Measurements from ENCODE around the gene CEACAM5.
A peak's percentile ranks its signal among the peaks of the same experiment; 100 is the strongest.
"Not testable (repeated sequence)": the region's sequence is repeated elsewhere in the genome, so short reads cannot be mapped to it uniquely, and the experiment has no call there.

CEACAM5 gene

GRCh38 chr19:41700381-41701195 is 7.8 kb upstream of the CEACAM5 start:
- no peak for DNase-seq (ENCODE audit: low read depth in 1 of 2, low spot score in 1 of 2)

- DNase-seq (ENCODE audit: low read depth in 1 of 2, low spot score in 1 of 2), result no peak
These were observed 6.9 kb upstream of the CEACAM5 start for GRCh38 chr19:41701401-41702075.

DNA sequence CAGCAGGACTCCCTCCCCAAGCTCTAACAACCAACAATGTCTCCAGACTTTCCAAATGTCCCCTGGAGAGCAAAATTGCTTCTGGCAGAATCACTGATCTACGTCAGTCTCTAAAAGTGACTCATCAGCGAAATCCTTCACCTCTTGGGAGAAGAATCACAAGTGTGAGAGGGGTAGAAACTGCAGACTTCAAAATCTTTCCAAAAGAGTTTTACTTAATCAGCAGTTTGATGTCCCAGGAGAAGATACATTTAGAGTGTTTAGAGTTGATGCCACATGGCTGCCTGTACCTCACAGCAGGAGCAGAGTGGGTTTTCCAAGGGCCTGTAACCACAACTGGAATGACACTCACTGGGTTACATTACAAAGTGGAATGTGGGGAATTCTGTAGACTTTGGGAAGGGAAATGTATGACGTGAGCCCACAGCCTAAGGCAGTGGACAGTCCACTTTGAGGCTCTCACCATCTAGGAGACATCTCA is 6.2 kb upstream of the CEACAM5 start:
- no peak for DNase-seq (ENCODE audit: low read depth in 1 of 2, low spot score in 1 of 2)

DNA sequence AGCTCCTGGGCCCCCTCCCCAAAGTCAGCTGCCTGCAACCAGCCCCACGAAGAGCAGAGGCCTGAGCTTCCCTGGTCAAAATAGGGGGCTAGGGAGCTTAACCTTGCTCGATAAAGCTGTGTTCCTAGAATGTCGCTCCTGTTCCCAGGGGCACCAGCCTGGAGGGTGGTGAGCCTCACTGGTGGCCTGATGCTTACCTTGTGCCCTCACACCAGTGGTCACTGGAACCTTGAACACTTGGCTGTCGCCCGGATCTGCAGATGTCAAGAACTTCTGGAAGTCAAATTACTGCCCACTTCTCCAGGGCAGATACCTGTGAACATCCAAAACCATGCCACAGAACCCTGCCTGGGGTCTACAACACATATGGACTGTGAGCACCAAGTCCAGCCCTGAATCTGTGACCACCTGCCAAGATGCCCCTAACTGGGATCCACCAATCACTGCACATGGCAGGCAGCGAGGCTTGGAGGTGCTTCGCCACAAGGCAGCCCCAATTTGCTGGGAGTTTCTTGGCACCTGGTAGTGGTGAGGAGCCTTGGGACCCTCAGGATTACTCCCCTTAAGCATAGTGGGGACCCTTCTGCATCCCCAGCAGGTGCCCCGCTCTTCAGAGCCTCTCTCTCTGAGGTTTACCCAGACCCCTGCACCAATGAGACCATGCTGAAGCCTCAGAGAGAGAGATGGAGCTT is 4.7 kb upstream of the CEACAM5 start:
- DNase-seq (ENCODE audit: low read depth in 1 of 2, low spot score in 1 of 2), result no peak

DNA sequence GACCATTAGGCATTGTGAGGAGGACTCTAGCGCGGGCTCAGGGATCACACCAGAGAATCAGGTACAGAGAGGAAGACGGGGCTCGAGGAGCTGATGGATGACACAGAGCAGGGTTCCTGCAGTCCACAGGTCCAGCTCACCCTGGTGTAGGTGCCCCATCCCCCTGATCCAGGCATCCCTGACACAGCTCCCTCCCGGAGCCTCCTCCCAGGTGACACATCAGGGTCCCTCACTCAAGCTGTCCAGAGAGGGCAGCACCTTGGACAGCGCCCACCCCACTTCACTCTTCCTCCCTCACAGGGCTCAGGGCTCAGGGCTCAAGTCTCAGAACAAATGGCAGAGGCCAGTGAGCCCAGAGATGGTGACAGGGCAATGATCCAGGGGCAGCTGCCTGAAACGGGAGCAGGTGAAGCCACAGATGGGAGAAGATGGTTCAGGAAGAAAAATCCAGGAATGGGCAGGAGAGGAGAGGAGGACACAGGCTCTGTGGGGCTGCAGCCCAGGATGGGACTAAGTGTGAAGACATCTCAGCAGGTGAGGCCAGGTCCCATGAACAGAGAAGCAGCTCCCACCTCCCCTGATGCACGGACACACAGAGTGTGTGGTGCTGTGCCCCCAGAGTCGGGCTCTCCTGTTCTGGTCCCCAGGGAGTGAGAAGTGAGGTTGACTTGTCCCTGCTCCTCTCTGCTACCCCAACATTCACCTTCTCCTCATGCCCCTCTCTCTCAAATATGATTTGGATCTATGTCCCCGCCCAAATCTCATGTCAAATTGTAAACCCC is 2.8 kb upstream of the CEACAM5 start:
- DNase-seq (ENCODE audit: low read depth in 1 of 2, low spot score in 1 of 2), result no peak

DNA sequence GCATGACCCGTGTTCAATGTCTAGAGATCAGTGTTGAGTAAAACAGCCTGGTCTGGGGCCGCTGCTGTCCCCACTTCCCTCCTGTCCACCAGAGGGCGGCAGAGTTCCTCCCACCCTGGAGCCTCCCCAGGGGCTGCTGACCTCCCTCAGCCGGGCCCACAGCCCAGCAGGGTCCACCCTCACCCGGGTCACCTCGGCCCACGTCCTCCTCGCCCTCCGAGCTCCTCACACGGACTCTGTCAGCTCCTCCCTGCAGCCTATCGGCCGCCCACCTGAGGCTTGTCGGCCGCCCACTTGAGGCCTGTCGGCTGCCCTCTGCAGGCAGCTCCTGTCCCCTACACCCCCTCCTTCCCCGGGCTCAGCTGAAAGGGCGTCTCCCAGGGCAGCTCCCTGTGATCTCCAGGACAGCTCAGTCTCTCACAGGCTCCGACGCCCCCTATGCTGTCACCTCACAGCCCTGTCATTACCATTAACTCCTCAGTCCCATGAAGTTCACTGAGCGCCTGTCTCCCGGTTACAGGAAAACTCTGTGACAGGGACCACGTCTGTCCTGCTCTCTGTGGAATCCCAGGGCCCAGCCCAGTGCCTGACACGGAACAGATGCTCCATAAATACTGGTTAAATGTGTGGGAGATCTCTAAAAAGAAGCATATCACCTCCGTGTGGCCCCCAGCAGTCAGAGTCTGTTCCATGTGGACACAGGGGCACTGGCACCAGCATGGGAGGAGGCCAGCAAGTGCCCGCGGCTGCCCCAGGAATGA is 1.5 kb upstream of the CEACAM5 start:
- DNase-seq (ENCODE audit: low read depth in 1 of 2, low spot score in 1 of 2), result peak; percentile 49 to 53

- DNase-seq (ENCODE audit: low read depth in 1 of 2, low spot score in 1 of 2), result no peak
These were observed 969 bp upstream of the CEACAM5 start for GRCh38 chr19:41707502-41707812.

GRCh38 chr19:41707871-41708371 is 505 bp upstream of the CEACAM5 start:
- DNase-seq (ENCODE audit: low read depth in 1 of 2, low spot score in 1 of 2), result no peak

- not testable (repeated sequence) for DNase-seq (ENCODE audit: low read depth in 1 of 2, low spot score in 1 of 2)
These were observed 1.1 kb downstream of the CEACAM5 start for GRCh38 chr19:41709516-41709915.

DNA sequence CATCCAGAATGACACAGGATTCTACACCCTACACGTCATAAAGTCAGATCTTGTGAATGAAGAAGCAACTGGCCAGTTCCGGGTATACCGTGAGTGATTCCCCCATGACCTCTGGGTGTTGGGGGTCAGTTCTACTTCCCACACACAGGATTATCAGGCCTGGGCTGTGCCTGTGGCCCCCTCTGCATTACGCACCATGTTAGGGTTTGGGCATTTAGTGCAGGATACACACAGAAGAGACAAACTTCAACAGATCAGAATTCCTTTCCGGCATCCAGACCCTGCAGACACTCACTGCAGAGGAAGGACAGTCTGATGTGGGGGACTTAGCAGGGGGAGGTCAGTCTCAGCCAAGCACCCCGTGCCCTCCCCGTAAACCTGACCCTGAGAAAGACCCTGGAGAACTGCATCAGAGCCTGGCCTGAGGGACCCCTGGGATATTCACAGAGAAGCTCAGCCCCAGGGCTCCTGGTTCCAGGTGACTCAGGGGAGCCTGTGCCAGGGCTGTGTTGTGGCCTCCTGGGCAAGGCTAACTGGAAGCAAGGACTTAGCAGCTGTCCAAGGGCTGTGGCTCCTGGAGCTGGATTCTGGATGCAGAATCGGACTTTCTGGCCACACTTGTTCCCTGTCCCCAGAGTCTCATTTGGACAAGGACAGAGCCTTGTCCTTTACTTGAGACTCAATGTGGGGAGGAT is 1.7 kb downstream of the CEACAM5 start:
- DNase-seq (ENCODE audit: low read depth in 1 of 2, low spot score in 1 of 2), result no peak

GRCh38 chr19:41711376-41712261 is 3.2 kb downstream of the CEACAM5 start:
- DNase-seq (ENCODE audit: low read depth in 1 of 2, low spot score in 1 of 2), result no peak

DNA sequence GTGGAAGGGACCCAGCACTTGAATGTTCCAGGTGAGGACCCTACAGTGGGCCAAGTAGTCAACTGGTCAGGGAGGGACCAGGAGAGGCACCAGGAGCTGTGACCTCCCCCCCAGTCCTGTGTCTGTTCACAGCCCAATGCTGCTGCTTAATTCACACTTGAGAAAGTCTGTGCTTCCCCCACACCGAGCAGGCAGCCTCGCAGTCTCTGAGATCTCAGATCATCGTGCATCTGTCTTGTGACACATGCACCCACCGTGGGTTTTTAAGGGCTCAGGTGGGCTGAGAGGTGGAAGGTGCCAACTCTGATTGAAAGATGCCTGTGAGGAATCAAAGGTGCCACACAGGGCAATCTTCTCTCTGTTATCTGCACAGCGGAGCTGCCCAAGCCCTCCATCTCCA is 6.2 kb downstream of the CEACAM5 start:
- DNase-seq (ENCODE audit: low read depth in 1 of 2, low spot score in 1 of 2), result no peak

DNA sequence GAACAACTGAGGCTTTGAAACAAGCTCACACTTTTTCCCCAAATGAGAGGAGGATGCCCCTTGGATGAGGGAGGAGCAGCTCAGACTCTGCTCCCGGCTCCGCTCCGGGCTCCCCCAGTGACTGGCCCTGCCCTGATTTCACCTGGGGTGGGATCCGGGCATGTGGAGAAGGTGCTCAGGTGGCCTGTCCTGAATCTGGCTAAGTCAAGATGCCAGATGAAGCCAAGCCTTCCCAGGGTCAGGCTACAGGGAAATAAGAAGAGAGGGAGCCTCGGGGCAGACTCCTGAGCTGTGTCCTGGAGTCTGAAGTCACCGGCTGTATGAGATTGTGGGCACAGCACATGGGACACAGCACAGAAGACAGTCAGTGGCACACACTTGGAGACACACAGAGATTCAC is 10.3 kb downstream of the CEACAM5 start:
- DNase-seq (ENCODE audit: low read depth in 1 of 2, low spot score in 1 of 2), result no peak

GRCh38 chr19:41720103-41720502 is 11.7 kb downstream of the CEACAM5 start:
- DNase-seq (ENCODE audit: low read depth in 1 of 2, low spot score in 1 of 2), result no peak

DNA sequence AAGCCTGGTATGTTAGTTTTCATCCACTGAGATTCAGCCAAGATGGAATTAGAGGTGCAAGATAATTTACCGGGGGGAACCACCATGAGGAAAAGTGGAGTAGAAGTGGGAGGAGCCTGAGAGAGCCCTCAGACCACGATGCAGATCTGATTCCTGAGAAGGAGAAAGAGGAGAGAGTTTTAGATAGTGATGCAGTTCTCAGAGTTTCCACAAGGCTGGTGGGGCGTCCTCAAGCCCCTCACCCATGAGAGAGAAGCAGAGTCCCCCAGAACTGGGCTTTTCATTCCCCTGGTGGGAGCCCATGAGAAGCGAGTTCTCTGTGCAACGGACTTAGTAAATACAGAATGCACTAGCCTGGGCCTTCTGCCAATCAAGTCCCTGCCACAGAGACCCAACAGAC is 18.1 kb downstream of the CEACAM5 start:
- DNase-seq (ENCODE audit: low read depth in 1 of 2, low spot score in 1 of 2), result no peak

GRCh38 chr19:41734156-41734555 is 25.7 kb downstream of the CEACAM5 start:
- DNase-seq (ENCODE audit: low read depth in 1 of 2, low spot score in 1 of 2), result no peak

DNA sequence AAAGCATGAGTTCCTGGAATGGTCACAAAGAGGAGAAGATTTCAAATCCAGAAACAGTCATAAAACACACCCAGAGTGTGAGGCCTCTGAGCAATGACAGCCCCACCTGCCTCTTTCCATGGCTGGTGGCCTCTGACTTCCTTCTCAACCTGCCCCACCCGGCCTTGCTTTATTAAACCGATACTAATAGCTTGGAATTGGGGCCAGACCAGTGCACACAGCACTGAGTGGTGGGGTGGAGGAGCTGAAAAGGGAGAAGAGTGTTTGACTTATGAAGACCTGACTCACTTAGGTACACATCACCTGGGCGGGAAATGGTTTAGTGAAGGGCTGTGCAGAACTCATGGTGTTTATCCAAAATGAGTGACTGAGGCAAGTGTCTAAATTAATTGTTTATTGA is 26.2 kb downstream of the CEACAM5 start:
- no peak for DNase-seq (ENCODE audit: low read depth in 1 of 2, low spot score in 1 of 2)

- no peak for DNase-seq (ENCODE audit: low read depth in 1 of 2, low spot score in 1 of 2)
These were observed 26.7 kb downstream of the CEACAM5 start for GRCh38 chr19:41735071-41735600.

DNA sequence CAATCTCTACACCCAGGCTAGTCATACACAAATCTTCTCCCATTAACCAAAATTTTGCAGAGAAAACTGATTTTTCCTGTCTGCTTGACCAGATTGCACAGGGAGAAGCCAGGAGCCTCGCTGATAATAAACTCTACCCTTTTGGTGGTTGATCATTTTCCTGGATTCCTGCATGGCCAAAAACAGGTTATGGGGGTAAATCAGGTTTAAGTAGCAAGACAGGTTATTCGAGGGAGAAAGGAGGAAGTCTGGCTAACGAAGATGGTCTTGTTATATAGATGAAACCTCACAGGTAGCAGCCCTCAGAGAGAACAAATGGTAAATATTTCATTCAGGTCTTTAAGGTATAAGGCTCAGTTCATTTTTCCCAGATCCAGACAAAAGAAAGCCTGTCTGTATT is 30.9 kb downstream of the CEACAM5 start:
- DNase-seq (ENCODE audit: low read depth in 1 of 2, low spot score in 1 of 2), result no peak

All from stimulated activated CD4-positive, alpha-beta T cell treated with anti-CD3 and anti-CD28 coated beads, Interleukin-15, amount 100 ng/mL, for 1 hour (primary cell).